ENCODE results near the gene TECTB.

DNA sequence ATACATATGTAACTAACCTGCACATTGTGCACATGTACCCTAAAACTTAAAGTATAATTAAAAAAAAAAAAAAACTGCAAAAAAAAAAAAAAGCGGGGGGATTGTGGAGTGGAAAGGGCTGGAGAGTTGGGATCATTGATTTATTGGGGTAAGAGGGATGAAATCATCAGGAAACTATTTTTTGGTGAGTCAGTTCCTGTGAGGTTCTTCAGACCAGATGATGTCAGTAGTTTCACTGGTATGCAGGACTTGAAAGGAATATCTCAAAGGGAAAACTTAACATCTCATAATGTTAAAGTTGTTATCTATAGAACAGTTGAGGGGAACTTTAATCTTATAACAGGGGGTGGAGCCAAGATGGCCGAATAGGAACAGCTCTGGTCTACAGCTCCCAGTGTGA lies 32.6 kb upstream of the TECTB start:
- TF ChIP-seq, protein P1, sequence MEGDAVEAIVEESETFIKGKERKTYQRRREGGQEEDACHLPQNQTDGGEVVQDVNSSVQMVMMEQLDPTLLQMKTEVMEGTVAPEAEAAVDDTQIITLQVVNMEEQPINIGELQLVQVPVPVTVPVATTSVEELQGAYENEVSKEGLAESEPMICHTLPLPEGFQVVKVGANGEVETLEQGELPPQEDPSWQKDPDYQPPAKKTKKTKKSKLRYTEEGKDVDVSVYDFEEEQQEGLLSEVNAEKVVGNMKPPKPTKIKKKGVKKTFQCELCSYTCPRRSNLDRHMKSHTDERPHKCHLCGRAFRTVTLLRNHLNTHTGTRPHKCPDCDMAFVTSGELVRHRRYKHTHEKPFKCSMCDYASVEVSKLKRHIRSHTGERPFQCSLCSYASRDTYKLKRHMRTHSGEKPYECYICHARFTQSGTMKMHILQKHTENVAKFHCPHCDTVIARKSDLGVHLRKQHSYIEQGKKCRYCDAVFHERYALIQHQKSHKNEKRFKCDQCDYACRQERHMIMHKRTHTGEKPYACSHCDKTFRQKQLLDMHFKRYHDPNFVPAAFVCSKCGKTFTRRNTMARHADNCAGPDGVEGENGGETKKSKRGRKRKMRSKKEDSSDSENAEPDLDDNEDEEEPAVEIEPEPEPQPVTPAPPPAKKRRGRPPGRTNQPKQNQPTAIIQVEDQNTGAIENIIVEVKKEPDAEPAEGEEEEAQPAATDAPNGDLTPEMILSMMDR (IDR thresholded peaks at IDR 0.05): no peak
- TF ChIP-seq POLR2A (IDR thresholded peaks at IDR 0.05): no peak

Data from esophagus squamous epithelium (tissue), 4 donors.